ENCODE data around the gene CD48. TPM values are rescaled to one million over a fixed set of nuclear protein-coding genes. Genes with fewer than 3 reads are reported as not detected.

Gene CD48
- total RNA-seq, 1 experiment from 2014 or later = not detected

DNA sequence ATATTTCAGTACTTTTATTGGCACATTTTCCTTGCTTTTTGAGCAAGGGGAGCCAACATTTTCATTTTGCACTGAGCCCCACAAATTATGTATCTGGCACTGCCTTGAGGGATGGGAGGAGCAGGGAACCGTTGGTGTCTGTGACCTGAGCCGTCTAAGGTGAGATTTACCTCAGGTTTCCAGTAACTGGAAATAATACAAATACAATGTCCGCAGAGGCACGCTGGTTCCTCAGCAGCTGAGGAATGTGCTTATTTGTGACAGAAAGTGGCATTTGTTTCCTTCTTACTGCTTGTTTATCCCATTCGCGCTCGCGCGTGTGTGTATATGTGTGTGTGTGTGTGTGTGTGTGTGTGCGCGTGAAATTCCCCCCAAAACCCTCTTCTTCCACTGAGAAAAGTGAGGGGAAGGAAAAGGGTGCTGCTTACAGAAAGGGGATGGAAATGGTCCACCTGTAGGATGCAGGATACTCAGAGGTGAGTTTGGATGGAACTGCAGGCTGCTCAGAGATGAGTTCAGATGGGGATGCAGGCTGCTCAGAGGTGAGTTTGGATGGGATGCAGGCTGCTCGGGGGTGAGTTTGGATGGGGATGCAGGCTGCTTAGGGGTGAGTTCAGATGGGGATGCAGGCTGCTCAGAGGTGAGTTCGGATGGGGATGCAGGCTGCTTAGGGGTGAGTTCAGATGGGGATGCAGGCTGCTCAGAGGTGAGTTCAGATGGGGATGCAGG, 34.6 kb downstream of the CD48 start:
- DNase-seq (ENCODE audit: low spot score) = no peak

DNA sequence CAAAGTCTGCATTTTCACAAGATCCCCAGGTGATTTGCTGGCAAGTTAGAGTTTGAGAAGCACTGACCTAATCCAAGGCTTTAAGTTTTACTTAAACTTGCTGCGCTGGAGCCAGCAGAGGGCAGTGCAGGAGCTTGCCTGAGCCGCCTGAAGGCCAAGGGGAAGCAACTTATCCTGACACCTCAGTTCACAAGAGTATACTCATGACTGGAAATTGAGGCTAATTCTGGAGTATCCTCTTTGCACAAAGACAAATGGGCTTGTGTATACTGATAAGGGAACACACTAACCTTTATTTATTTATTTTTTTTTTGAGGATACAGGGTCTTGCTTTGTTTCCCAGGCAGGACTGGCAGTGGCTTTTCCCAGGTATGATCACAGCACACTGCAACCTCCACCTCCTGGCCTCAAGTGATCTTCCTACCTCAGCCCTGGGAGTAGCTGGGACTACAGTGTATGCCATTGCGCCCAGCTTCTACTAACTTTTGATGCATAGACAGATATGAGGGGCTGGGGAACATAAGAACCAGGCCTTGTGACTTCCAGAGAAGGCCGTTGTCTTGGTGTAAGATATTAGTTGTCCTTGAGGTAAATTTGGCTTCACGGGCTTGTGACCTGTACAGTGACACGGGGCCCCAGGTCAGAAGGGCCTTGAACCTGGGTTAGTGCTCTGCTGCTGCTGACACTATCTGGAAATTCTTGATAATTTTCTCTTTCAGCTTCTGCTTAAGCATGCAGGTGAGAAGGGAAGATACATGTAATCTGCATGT, 35.8 kb downstream of the CD48 start:
- DNase-seq (ENCODE audit: low spot score) = peak; percentile 67

DNA sequence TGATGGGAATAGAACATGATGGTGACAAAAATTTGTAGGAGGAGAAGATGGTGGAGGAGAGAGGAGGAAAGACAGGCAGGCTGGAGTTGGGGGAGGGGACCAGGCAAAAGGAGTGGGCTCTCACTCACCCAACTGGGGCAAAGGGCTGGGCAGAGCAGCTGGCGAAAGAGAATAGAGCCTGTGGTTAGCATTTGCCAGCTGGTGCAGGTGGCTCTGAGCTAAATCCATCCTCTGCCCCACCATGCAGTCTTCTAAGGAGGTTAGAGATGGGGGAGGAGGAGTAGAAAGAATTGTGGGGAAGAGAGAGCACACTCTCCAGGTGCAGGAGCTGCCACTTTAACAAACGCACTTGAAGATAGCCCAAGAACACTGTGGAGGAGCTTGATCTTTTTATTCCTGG, 37.2 kb downstream of the CD48 start:
- no peak for DNase-seq (ENCODE audit: low spot score)

DNA sequence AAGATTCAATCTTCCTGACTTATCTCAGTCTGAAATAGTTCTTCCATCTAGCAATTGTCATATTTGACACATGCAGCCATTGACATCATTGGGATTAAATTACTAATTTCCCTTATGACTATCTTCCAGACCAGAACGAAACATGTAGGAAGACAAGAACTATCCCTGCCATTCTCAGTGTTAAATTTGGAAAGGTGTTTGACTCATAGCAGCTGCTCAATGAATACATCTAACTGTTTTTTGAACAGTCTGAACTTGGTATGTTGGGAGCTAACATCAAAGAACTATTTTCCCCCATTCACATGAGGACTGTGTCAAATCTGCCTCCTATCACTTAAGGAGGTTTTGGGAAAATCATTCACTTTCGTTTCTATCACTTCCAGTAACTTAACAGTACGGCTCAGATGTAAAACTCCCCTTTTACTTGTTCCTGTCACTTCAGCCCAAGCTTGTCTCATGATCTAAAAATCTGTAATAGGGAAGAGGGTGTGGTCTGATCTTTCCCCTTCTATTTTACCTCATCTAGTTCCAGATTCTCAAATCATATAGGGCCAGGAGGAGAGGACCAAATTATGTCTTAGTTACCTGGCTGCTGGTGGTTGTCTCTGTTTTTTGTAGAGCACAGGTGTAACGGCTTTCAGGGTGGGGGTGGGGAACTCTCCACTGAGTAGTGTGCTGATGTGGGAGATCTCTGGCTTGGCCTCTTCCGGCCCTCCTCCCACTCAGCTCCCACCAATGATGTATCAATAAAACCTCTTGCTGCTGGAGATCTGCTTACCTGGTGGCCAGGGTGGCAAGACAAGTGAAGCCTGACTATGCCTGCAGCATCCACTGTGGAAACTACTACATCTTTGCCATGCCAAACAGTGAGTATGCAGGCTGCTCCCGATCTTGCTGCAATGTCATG, 38.6 kb downstream of the CD48 start:
- no peak for DNase-seq (ENCODE audit: low spot score)

DNA sequence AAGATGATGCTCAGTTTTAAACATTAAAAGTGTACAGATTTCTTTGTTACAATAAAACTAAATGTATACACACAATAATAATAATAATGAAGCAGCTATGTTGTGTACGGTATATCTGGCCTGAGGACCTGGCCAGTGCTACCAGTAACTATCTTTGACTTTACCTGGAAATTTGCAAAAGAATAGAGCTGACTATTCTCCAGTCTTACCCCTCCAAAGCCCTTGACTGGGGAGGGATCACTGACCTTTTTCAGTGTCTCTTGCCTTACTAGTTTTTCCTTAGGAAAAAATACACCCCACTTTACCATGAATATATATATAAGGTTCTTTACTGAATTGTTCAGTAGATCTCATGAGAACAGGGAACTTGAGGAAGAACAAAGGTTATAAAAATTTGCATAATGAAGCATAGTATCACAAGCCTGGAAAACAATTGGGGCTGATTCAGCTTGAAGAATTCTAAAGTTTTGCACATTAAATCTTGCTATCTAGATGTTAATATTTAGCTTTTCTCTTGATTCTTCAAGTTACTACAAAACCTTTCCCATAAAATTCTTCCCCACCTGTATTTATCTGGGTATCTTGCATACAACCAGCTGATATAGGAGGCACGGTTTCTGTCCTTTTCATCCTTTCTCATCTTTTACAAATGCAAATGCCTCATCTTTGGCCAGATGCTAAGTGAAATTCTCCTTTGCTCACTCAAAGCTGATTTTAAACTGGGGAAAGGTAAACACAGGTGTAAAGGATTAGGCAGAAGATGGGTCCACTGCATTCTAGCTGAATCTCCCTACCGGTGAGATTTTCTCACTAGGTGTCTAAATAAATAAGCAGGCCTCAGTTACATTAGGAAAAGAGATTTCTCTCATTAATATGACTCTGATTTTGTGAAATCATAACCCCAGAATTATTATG, 39.8 kb downstream of the CD48 start:
- no peak for DNase-seq (ENCODE audit: low spot score)

DNA sequence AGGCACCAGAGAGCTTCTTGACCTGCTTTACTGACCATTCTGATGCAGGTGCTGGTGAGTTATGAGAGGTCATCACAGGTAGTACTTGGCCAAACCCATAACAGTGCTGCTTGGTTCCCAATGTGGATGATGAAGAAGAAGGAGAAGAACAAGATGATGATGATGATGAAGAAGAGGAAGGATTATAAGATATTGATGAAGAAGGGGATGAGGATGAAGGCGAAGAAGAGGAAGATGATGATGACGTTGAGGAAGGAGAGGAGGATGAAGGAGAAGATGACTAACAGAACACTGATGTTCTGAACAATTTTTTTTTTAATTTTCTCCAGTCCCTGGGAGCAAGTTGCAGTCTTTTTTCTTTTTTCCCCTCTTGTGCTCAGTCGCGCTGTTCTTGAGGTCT, 40.9 kb downstream of the CD48 start:
- DNase-seq (ENCODE audit: low spot score) = no peak

DNA sequence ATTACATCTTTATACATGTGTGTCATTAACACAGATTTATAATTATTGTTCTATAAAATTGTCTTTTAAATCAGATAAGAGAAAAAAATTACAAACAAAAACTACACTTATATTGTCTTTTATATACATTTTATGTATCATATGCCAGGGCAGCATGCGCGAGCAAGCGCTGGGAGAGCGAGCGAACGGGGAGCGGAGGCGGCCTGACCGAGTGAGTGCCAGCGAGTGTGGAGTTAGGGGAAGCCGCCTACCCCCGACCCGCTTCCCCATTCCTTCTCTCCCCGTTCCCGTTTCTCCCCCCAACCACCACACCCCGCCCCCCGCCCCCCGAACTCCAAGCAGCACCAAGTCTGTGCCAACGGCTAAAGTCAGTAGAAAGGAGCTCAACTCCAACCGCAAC, 41.8 kb downstream of the CD48 start:
- no peak for DNase-seq (ENCODE audit: low spot score)

DNA sequence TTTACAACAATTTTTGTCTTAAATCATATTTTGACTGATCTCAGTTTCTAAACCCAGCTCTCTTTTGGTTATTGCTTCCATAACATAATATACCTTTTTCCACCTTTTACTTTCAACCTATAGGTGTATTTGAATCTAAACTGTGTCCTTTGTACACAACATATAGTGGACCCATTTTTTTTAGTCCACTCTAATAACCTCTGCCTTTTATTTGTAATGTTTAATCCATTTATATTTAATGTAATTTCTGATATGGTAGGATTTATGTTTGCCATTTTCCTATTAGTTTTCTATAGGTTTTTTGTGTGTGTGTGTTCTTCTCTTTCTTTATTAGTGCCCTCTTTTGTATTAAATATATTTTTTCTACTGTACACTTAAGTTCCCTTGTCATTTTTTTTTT, 42.3 kb downstream of the CD48 start:
- no peak for DNase-seq (ENCODE audit: low spot score)

DNA sequence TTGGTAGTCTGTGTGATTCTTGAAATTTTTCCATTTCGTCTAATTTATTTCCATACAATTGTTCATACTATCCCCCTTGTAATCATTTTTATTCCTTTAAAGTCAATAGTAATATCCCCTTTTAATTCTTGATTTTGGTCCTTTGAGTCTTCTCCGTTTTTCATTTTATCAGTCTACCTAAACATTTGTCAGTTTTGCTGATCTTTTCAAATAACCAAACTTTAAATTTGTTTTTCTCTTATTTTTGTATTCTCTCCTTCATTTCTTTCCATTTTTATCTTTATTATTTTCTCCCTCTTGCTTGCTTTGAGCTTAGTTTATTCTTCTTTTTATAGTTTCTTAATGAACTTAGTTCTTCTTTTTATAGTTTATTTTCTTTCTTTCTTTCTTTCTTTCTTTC, 43.7 kb downstream of the CD48 start:
- no peak for DNase-seq (ENCODE audit: low spot score)

DNA sequence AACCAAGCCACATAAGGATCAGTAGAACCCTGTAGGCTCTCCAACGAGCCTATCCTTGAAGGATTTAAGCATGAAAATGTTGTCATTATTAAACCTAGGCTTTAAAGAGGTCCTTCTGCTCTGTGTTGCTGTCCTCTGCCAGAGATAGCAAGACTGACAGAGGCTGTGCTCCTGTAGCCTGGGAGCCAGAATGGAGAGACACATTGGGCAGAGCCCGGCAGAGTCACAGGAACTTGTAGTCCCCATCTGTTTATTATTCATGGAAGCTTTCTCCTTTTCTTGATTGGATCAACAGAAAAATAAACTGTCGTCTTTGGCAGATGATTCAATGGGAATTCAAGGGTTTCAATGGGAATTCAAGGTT, 45.6 kb downstream of the CD48 start:
- no peak for DNase-seq (ENCODE audit: low spot score)

DNA sequence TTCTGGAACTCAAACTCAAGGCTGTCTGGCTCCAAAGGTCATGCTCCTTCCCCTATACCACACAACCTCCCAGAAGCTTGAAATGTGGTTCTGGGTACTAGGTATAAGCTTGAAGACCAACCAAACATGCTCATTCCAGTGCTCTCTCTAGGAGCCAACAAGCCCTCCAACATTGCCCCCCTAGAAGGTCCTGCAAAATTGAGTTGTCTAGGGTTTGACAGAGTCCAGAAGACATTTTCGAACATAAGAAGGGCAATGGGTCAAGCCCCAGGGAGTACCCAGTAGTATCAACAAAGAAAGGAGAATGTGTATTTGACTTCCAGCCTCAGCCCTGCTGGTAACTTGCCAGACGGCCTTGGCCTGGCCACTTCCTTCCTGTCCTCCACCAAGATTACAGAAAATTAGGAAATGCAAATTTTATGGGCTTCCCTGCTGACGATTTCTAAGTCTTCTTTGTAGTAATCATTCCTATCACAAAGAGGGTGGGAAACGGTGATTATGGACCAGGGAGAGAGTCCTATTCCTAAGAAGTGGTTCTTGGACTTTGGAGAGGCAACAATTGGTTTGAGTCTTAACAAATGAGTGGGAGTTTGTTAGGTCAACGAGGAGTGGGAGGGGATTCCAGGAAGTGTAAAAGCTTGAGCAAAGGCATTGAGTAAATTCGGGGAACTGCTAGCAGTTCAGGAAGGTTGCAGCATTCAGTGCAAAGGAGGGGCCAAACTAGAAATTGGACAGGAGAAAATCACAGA, 46.1 kb downstream of the CD48 start:
- no peak for DNase-seq (ENCODE audit: low spot score)

DNA sequence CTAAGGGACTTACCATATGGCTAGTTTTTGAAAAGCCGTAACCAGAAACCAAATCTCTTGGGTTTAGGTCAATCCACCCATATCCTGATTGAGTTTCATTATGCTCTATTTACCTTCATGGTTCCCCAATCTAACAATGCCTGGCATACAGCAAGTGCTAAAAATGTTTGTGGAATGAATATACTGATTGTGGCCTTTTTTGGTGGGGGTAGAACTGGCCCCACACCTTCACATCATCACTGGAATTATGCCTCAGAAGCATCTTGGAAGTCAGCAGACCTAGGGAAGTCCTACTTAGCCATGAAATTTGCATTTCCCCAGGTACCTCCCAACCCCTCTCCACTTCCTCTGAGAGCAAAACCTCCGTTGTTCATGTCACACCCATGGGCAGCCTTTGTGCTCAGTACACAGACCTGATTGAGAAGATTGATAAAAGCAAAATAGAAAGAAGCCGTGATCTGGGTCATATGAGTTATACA, 47.0 kb downstream of the CD48 start:
- no peak for DNase-seq (ENCODE audit: low spot score)

DNA sequence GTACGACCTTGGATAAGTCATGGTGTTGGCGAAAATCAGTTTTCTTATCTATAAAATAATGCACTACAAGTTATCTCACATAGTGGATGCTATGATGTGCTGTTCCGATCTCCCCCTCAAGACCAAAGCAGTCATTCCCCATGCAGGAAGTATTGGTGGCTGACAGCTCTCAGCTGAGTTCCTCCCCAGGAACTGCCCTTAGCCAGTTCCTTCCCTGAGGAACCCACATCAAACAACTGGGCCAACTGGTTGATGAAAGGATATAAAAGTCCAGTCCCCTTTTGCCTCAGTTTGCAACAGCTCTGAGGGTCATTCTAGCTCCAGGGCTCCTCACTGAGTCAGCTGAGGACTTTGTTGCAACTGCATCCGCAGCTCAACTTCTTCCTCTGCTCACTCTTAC, 48.7 kb downstream of the CD48 start:
- DNase-seq (ENCODE audit: low spot score) = no peak

DNA sequence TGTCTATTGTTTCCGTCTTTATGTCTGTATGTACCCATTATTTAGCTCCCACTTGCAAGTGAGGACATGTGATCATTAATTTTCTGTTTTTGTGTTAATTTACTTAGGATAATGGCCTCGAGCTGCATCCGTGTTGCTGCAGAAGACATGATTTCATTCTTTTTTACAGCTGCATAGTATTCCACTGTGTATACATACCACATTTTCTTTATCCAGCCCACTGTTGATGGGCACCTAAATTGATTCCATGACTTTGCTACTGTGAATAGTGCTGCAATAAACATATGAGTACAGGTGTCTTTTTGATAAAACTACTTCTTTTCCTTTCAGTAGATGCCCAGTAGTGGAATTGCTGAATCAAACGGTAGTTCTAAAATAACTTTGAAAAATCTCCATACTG, 52.1 kb downstream of the CD48 start:
- DNase-seq (ENCODE audit: low spot score) = no peak

DNA sequence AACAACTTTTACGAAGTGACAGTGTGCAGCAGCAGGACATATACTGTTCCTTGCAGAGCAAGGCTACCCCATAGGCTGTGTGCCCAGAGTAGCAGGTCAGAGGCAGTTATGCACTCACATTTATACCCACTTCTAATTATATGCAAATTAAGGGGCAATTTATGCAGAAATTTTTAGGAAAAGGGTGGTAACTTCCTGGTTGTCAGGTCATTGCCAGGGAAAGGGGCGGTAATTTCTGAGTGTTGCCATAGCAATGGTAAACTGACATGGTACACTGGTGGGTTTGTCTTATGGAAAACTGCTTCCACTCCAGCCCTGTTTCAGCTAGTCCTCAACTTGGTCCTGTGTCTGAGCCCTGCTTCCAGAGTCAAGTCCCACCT, 52.8 kb downstream of the CD48 start:
- no peak for DNase-seq (ENCODE audit: low spot score)

DNA sequence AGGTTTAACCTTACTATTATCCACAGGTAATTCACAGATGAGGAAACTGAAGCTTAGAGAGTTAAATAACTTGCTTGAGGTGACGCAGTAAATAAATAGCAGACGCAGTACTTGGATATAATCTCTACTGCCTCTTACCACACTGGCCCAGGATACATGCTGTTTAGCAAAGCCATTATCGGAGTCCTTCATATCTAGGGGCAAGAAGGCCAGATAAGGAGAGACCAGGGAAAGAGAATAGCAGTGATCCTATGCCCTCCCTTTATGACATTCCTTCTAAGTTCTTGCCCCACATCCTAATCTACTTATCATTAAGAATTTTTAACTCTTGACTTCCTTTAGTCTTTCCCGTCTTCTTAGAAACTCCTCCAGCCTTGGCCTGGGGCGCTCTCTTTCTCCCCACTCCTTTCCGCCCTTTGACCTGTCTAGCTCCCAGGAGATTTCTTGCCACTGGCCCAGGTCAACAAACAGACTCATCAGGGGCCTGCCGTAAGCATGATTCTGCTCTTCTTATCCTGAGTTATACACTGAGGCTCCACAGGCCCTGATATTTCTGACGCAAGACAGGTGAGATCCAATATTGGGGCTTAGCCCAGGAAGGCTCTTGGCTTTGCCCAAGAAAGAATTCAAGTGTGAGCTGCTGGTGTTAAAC, 53.3 kb downstream of the CD48 start:
- no peak for DNase-seq (ENCODE audit: low spot score)

DNA sequence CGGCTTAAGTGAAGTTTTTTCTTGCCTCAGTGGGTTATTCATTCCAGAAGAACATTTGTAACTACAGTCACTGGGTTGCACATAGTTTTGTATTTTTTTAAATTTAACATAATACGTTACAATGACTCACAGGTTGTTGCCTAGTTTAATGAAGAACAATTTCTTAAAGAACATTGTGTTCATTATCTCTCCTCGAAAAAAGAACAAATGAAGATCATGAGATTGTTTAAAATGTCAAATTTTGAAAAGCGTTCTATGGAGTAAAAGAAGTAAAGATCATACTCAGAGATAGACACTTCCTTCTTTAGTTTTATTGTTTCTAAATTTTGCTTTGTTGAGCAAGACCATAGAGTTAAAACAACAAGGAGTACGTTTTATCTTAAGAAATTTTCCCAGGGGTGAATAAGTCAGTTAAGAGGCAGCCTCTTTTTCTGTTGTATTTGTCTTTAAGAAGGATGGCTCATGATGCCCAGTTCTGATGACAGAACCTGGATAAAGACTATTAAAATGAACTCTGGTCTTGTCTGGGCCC, 54.3 kb downstream of the CD48 start:
- no peak for DNase-seq (ENCODE audit: low spot score)

DNA sequence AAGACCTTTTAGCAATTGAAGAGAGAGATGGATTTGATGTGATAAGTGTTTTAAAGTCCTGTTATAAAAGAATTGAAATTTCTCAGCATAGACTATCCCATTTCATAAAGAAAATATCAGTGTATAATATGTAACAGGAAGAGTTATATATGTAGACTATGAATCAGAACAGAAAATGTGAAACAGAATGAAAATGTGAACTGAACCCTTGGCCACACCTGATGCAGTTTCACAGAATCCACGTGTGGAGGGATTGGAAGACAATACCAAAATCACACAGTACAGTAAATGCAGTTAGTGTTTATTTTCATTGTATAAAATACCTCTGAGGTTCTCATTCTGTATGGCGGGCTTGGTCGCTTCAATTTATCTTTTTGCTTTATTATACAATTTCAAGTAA, 54.9 kb downstream of the CD48 start:
- no peak for DNase-seq (ENCODE audit: low spot score)

DNA sequence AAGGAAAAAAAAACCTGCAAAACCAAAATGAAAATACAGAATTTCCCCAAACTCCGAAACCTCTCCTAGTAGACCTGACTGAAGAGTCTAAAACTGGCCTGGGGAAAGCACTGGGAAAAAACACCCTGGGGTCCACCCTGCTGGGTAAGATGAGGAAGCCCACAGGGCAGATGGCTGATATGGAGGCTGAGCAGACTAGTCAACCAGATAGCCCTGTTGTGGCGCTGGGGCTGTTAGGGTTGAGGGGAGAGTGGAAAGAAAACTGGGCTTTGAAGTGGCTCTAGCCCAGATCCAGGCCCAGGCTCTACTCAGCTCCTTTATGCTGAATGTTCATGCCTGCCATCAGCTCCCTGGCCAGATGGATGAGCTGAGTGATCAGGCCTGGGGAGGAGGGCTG, 58.0 kb downstream of the CD48 start:
- no peak for DNase-seq (ENCODE audit: low spot score)

Data from A172 (cell line).